Measurements from ENCODE around the gene FAM162B. TPM values are rescaled to one million over a fixed set of nuclear protein-coding genes. Genes with fewer than 3 reads are reported as not detected.
"Not testable (repeated sequence)": the region's sequence is repeated elsewhere in the genome, so short reads cannot be mapped to it uniquely, and the experiment has no call there.

Gene FAM162B
- total RNA-seq, 1 donor from 2014 or later = 0.23 TPM

- no peak for DNase-seq (ENCODE audit: low read depth)
- TF ChIP-seq, protein P1, sequence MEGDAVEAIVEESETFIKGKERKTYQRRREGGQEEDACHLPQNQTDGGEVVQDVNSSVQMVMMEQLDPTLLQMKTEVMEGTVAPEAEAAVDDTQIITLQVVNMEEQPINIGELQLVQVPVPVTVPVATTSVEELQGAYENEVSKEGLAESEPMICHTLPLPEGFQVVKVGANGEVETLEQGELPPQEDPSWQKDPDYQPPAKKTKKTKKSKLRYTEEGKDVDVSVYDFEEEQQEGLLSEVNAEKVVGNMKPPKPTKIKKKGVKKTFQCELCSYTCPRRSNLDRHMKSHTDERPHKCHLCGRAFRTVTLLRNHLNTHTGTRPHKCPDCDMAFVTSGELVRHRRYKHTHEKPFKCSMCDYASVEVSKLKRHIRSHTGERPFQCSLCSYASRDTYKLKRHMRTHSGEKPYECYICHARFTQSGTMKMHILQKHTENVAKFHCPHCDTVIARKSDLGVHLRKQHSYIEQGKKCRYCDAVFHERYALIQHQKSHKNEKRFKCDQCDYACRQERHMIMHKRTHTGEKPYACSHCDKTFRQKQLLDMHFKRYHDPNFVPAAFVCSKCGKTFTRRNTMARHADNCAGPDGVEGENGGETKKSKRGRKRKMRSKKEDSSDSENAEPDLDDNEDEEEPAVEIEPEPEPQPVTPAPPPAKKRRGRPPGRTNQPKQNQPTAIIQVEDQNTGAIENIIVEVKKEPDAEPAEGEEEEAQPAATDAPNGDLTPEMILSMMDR (conservative IDR thresholded peaks at IDR 0.05; ENCODE audit: low read depth, low read length) = no peak
- H3K4me3 ChIP-seq (ENCODE audit: low read depth, low read length) = no peak overlapping the region
Observed at GRCh38 chr6:116763906-116764628, 1.5 kb downstream of the FAM162B start.

- H3K4me3 ChIP-seq (ENCODE audit: low read depth, low read length) = no peak overlapping the region
- DNase-seq (ENCODE audit: low read depth) = no peak
- TF ChIP-seq, protein P1 (conservative IDR thresholded peaks at IDR 0.05; ENCODE audit: low read depth, low read length) = no peak
Observed at GRCh38 chr6:116763048-116763447, 2.5 kb downstream of the FAM162B start.

DNA sequence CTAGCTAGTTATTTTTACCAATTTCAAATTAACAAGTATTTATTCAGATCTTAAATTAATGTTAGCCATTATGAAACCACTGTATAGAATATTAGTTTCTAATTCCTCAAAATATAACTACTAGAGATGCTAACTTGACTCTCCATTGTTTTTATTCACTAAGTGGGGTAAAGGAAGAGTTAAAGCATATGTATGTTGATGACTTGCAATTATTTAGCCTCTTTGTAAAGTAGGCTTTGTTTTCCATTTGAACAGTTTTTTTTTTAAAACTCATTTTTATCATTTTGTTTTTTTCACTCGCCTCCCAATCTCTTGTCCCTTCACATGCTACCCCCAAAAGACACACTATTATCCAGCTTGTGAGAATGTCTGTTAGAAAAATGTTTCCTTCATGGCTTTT lies 3.3 kb downstream of the FAM162B start:
- DNase-seq (ENCODE audit: low read depth) = no peak
- H3K4me3 ChIP-seq (ENCODE audit: low read depth, low read length) = no peak overlapping the region
- TF ChIP-seq, protein P1 (conservative IDR thresholded peaks at IDR 0.05; ENCODE audit: low read depth, low read length) = no peak

DNA sequence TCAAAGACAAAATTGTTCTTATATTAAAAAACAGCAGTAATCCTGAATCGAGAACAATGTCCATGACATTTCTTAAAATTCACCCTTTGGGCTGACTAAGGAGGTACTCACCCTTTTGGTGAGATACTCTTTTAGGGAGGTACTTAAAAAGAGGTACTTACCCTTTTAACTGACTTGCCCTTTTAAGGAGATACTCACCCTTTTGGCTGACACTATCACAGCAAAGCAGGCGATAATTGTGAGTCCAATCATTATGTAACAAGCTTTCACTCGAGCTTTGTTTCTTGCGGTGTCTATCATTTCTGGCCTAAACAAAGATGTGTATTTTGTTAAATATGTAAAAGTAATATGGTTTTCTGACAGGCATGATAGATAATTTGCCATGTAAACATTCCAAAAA lies 3.7 kb downstream of the FAM162B start:
- no peak overlapping the region for H3K4me3 ChIP-seq (ENCODE audit: low read depth, low read length)
- no peak for DNase-seq (ENCODE audit: low read depth)
- TF ChIP-seq, protein P1 (conservative IDR thresholded peaks at IDR 0.05; ENCODE audit: low read depth, low read length) = no peak

- TF ChIP-seq, protein P1 (conservative IDR thresholded peaks at IDR 0.05; ENCODE audit: low read depth, low read length) = no peak
- no peak overlapping the region for H3K4me3 ChIP-seq (ENCODE audit: low read depth, low read length)
- no peak for DNase-seq (ENCODE audit: low read depth)
Observed at GRCh38 chr6:116745176-116745575, 20.3 kb downstream of the FAM162B start.

GRCh38 chr6:116741571-116741970 lies 23.9 kb downstream of the FAM162B start:
- TF ChIP-seq, protein P1 (conservative IDR thresholded peaks at IDR 0.05; ENCODE audit: low read depth, low read length) = no peak
- no peak for DNase-seq (ENCODE audit: low read depth)
- no peak overlapping the region for H3K4me3 ChIP-seq (ENCODE audit: low read depth, low read length)

DNA sequence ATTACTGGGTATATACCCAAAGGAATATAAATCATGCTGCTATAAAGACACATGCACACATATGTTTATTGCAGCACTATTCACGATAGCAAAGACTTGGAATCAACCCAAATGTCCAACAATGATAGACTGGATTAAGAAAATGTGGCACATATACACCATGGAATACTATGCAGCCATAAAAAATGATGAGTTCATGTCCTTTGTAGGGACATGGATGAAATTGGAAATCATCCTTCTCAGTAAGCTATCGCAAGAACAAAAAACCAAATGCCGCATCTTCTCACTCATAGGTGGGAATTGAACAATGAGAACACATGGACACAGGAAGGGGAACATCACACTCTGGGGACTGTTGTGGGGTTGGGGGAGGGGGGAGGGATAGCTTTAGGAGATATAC lies 25.0 kb downstream of the FAM162B start:
- H3K4me3 ChIP-seq (ENCODE audit: low read depth, low read length); DNase-seq (ENCODE audit: low read depth): not testable (repeated sequence)
